HL-60 (cell line): Measurements from ENCODE around the gene PLCE1.

Source experiments
- DNase-seq, 2 experiments: peaks; one replicate each; pipeline ENCODE4 v3.0.0-alpha.2; 2010 to 2020; ENCODE audit warnings: low read depth in 1 of 2, low spot score in 1 of 2
- H3K27ac ChIP-seq: fragments of 250-450 bp; sonication (Bioruptor Pico); replicated peaks from 2 replicates; pipeline ENCODE4 v1.5.1; 2020; ENCODE audit warnings: mild to moderate bottlenecking, moderate library complexity
- H3K27me3 ChIP-seq: fragments of 250-450 bp; sonication (Bioruptor Pico); 2 replicates; pipeline ENCODE4 v1.5.1; 2021; ENCODE audit warnings: mild to moderate bottlenecking, moderate library complexity; ENCODE audit not compliant: insufficient read depth, poor library complexity, severe bottlenecking
- H3K4me3 ChIP-seq: replicated peaks from 2 replicates; pipeline ENCODE4 v1.5.1; 2011; ENCODE audit warnings: mild to moderate bottlenecking, control low read depth, low read length; ENCODE audit not compliant: insufficient read depth
- GABPA ChIP-seq: IDR thresholded peaks from 2 replicates; pipeline ENCODE4 v1.6.1; 2012; ENCODE audit warnings: low read depth
- POLR2AphosphoS5 ChIP-seq: IDR thresholded peaks from 2 replicates; pipeline ENCODE4 v1.6.1; 2012; ENCODE audit warnings: low read depth
- REST ChIP-seq: IDR thresholded peaks from 2 replicates; pipeline ENCODE4 v1.6.1; 2012; ENCODE audit warnings: low read depth; ENCODE audit not compliant: insufficient replicate concordance
- SPI1 ChIP-seq: IDR thresholded peaks from 2 replicates; pipeline ENCODE4 v1.6.1; 2012; ENCODE audit warnings: low read depth, mild to moderate bottlenecking, borderline replicate concordance
- long read RNA-seq: library from polyadenylated mRNA; unstranded; transcript quantifications from one replicate; pipeline ENCODE4 v2.0.0, GENCODE V29; 2020
- TF ChIP-seq, protein P1 (sequence below): IDR thresholded peaks from one replicate; pipeline ENCODE4 v1.5.1; 2011; ENCODE audit warnings: low read length, control low read depth, inconsistent platforms; ENCODE audit not compliant: insufficient read depth

PLCE1 gene
- long read RNA-seq, partial matches to known transcripts = 0 of 3 reads
- long read RNA-seq, other reads (novel, unspliced or antisense) = 3 of 3 reads

DNA sequence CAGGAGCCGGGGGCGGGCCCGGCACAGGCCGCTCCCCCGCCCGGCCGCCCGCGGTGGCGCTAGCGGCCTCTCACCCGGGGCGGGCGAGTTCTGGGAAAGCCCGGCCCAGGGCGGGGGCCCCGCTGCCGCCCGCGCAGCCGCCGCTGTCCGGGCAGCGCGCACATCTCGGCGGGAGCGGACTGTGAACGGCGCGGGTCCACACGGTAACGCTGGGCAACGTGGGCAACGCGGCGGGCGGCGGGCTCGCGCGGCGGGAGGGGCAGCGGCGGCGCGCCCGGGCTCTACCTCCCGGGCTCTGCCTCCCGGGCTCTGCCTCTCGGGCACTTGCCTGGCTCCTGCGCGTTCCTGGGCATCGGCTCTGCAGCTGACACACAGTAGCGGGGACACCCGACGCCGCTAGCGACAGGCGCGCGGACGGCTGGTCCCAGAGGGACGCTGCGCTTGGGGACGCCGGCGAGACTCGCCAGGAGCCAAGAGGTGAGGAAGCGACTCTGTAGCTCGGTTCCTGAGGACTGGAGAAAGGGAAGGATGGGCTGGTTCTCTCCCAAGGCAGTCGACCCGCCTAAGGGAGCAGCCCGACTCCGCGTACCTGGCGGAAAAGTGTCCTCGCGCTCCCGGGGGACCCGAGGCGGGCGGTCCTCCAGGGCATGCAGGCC is at the start of gene PLCE1:
PLCE1 (plus strand) TSS at position 150 of the 656 bp plus-strand sequence. CDS start 37,116 bp downstream, outside the sequence.
- DNase-seq = no peak
- H3K4me3 ChIP-seq = no peak within 1 kb of the TSS
- H3K27ac ChIP-seq = no peak within 1 kb of the TSS
- TF ChIP-seq, protein P1, sequence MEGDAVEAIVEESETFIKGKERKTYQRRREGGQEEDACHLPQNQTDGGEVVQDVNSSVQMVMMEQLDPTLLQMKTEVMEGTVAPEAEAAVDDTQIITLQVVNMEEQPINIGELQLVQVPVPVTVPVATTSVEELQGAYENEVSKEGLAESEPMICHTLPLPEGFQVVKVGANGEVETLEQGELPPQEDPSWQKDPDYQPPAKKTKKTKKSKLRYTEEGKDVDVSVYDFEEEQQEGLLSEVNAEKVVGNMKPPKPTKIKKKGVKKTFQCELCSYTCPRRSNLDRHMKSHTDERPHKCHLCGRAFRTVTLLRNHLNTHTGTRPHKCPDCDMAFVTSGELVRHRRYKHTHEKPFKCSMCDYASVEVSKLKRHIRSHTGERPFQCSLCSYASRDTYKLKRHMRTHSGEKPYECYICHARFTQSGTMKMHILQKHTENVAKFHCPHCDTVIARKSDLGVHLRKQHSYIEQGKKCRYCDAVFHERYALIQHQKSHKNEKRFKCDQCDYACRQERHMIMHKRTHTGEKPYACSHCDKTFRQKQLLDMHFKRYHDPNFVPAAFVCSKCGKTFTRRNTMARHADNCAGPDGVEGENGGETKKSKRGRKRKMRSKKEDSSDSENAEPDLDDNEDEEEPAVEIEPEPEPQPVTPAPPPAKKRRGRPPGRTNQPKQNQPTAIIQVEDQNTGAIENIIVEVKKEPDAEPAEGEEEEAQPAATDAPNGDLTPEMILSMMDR = no peak
- TF ChIP-seq POLR2AphosphoS5 (no peak), REST (no peak), GABPA (no peak), SPI1 (no peak)
- H3K27me3 ChIP-seq = peaks cover 35% of the 10 kb centered on the region

DNA sequence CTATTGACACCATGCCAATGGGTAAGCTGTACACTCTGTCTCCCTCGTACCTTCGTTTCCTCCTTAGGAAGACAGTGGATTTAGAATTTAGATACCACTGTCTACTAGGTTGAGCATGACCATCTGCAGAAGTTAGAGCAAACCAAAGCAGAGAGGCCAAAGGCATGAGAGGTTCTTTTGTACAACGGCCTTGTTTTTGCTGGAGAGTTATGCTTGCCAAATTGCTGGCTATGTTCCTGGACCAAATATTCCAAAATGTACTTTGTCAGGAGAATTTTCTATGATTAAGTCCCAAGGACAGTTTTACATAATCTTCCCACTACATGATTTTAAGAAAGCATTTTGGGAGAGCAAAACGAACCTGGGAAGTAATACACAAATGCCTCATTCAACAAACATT is 47.9 kb upstream of the PLCE1 start:
- Histone ChIP-seq H3K27me3 (peaks cover 5% of the 10 kb centered on the region), H3K27ac (no peak overlapping the region), H3K4me3 (no peak overlapping the region)
- no peak for TF ChIP-seq REST
- no peak for TF ChIP-seq GABPA
- TF ChIP-seq SPI1 = no peak
- TF ChIP-seq, protein P1 = no peak
- no peak for TF ChIP-seq POLR2AphosphoS5
- no peak for DNase-seq

GRCh38 chr10:93947055-93947454 is 46.7 kb upstream of the PLCE1 start:
- Histone ChIP-seq H3K4me3 (no peak overlapping the region), H3K27me3 (peaks cover 5% of the 10 kb centered on the region), H3K27ac (no peak overlapping the region)
- no peak for DNase-seq
- TF ChIP-seq GABPA = no peak
- no peak for TF ChIP-seq SPI1
- TF ChIP-seq, protein P1 = no peak
- TF ChIP-seq REST = no peak
- TF ChIP-seq POLR2AphosphoS5 = no peak
